Measurements from ENCODE around the gene TRIO. TPM values are rescaled to one million over a fixed set of nuclear protein-coding genes. Genes with fewer than 3 reads are reported as not detected.

Gene TRIO
- total and polyA plus RNA-seq, 2 donors (not counting 1 experiment from before 2014, with no cell fraction given): 134 to 281 TPM

GRCh38 chr5:14349029-14349428, 205.9 kb downstream of the TRIO start:
- Histone ChIP-seq H2AFZ (ENCODE audit: low read length) (no peak overlapping the region), H3K4me2 (ENCODE audit: extremely low read depth, insufficient read depth, low read length) (no peak overlapping the region), H3K9me3 (ENCODE audit: control insufficient read depth, insufficient read depth, low read depth, low read length) (no peaks in the 10 kb centered on the region), H3K9ac (ENCODE audit: insufficient read depth, low read length) (no peak overlapping the region), H3K4me3 (replicated peaks in 1 of 4; ENCODE audit: control extremely low read depth in 1 of 4, insufficient read depth in 1 of 4, low read depth in 3 of 4, low read length in 4 of 4) (no peak overlapping the region), H3K27me3 (ENCODE audit: control insufficient read depth, insufficient read depth, low read length) (no peaks in the 10 kb centered on the region), H3K27ac (ENCODE audit: insufficient read depth, low read length) (no peak overlapping the region), H3K4me1 (ENCODE audit: control insufficient read depth, extremely low read depth, insufficient read depth, low read length) (peaks cover 17% of the 10 kb centered on the region), H3K36me3 (ENCODE audit: control insufficient read depth, insufficient read depth, low read length) (peaks cover 15% of the 10 kb centered on the region), H4K20me1 (ENCODE audit: control insufficient read depth, extremely low read depth, insufficient read depth, low read length) (peaks cover 5% of the 10 kb centered on the region), H3K79me2 (ENCODE audit: control insufficient read depth, insufficient read depth, low read length) (peaks cover 70% of the 10 kb centered on the region)
- DNase-seq (ENCODE audit: low read depth in 2 of 2): no peak
- TF ChIP-seq CTCF (conservative IDR thresholded peaks at IDR 0.05 in 1 of 2, IDR thresholded peaks at IDR 0.05 in 1 of 2; ENCODE audit: low read depth in 1 of 2, low read length in 2 of 2) (no peak), EZH2 (IDR thresholded peaks at IDR 0.05; ENCODE audit: low read length, missing control alignments) (no peak)

GRCh38 chr5:14351086-14351661, 208.0 kb downstream of the TRIO start:
- peaks cover 17% of the 10 kb centered on the region for H3K4me1 ChIP-seq (ENCODE audit: control insufficient read depth, extremely low read depth, insufficient read depth, low read length)
- TF ChIP-seq EZH2 (IDR thresholded peaks at IDR 0.05; ENCODE audit: low read length, missing control alignments) (no peak), CTCF (conservative IDR thresholded peaks at IDR 0.05 in 1 of 2, IDR thresholded peaks at IDR 0.05 in 1 of 2; ENCODE audit: low read depth in 1 of 2, low read length in 2 of 2) (no peak)
- no peak overlapping the region for H3K4me2 ChIP-seq (ENCODE audit: extremely low read depth, insufficient read depth, low read length)
- no peaks in the 10 kb centered on the region for H3K27me3 ChIP-seq (ENCODE audit: control insufficient read depth, insufficient read depth, low read length)
- no peak overlapping the region for H3K27ac ChIP-seq (ENCODE audit: insufficient read depth, low read length)
- H3K9me3 ChIP-seq (ENCODE audit: control insufficient read depth, insufficient read depth, low read depth, low read length): no peaks in the 10 kb centered on the region
- no peak overlapping the region for H3K4me3 ChIP-seq (replicated peaks in 1 of 4; ENCODE audit: control extremely low read depth in 1 of 4, insufficient read depth in 1 of 4, low read depth in 3 of 4, low read length in 4 of 4)
- H2AFZ ChIP-seq (ENCODE audit: low read length): no peak overlapping the region
- peaks cover 5% of the 10 kb centered on the region for H4K20me1 ChIP-seq (ENCODE audit: control insufficient read depth, extremely low read depth, insufficient read depth, low read length)
- H3K79me2 ChIP-seq (ENCODE audit: control insufficient read depth, insufficient read depth, low read length): peaks cover 71% of the 10 kb centered on the region
- no peak for DNase-seq (ENCODE audit: low read depth in 2 of 2)
- peaks cover 11% of the 10 kb centered on the region for H3K36me3 ChIP-seq (ENCODE audit: control insufficient read depth, insufficient read depth, low read length)
- no peak overlapping the region for H3K9ac ChIP-seq (ENCODE audit: insufficient read depth, low read length)

- no peaks in the 10 kb centered on the region for H3K27me3 ChIP-seq (ENCODE audit: control insufficient read depth, insufficient read depth, low read length)
- peaks cover 5% of the 10 kb centered on the region for H4K20me1 ChIP-seq (ENCODE audit: control insufficient read depth, extremely low read depth, insufficient read depth, low read length)
- no peak overlapping the region for H3K4me2 ChIP-seq (ENCODE audit: extremely low read depth, insufficient read depth, low read length)
- H3K4me1 ChIP-seq (ENCODE audit: control insufficient read depth, extremely low read depth, insufficient read depth, low read length): peaks cover 17% of the 10 kb centered on the region
- peaks cover 74% of the 10 kb centered on the region for H3K79me2 ChIP-seq (ENCODE audit: control insufficient read depth, insufficient read depth, low read length)
- peak; percentile 54 to 69 for DNase-seq (ENCODE audit: low read depth in 2 of 2)
- H3K9me3 ChIP-seq (ENCODE audit: control insufficient read depth, insufficient read depth, low read depth, low read length): no peaks in the 10 kb centered on the region
- H3K27ac ChIP-seq (ENCODE audit: insufficient read depth, low read length): no peak overlapping the region
- H3K9ac ChIP-seq (ENCODE audit: insufficient read depth, low read length): no peak overlapping the region
- no peak overlapping the region for H2AFZ ChIP-seq (ENCODE audit: low read length)
- H3K36me3 ChIP-seq (ENCODE audit: control insufficient read depth, insufficient read depth, low read length): peaks cover 10% of the 10 kb centered on the region
- TF ChIP-seq EZH2 (IDR thresholded peaks at IDR 0.05; ENCODE audit: low read length, missing control alignments) (no peak), CTCF (conservative IDR thresholded peaks at IDR 0.05 in 1 of 2, IDR thresholded peaks at IDR 0.05 in 1 of 2; ENCODE audit: low read depth in 1 of 2, low read length in 2 of 2) (peak; percentile 94 to 99)
- no peak overlapping the region for H3K4me3 ChIP-seq (replicated peaks in 1 of 4; ENCODE audit: control extremely low read depth in 1 of 4, insufficient read depth in 1 of 4, low read depth in 3 of 4, low read length in 4 of 4)
Measured at GRCh38 chr5:14351845-14352712, 208.9 kb downstream of the TRIO start.
